Measurements from ENCODE around the gene KRTAP5-5. TPM values are rescaled to one million over a fixed set of nuclear protein-coding genes. Genes with fewer than 3 reads are reported as not detected.

KRTAP5-5 gene
- total and polyA plus RNA-seq, 2 experiments from 2014 or later, result not detected

- Histone ChIP-seq H3K9me2 (ENCODE audit: insufficient read depth) (no peaks in the 10 kb centered on the region), H3K4me1 (ENCODE audit: insufficient read depth) (no peaks in the 10 kb centered on the region), H2AFZ (no peak overlapping the region), H3K27ac (ENCODE audit: low read depth) (no peak overlapping the region), H3K79me2 (replicated peaks; ENCODE audit: insufficient read depth) (no peaks in the 10 kb centered on the region), H3K36me3 (ENCODE audit: insufficient read depth) (no peaks in the 10 kb centered on the region), H4K20me1 (replicated peaks; ENCODE audit: insufficient read depth) (no peaks in the 10 kb centered on the region), H3F3A (replicated peaks; ENCODE audit: low read depth) (no peaks in the 10 kb centered on the region), H3K27me3 (ENCODE audit: insufficient read depth) (no peaks in the 10 kb centered on the region), H3K4me3 (no peak overlapping the region), H3K4me2 (no peak overlapping the region)
- no peaks in the 10 kb centered on the region for H3K36me3 Mint-ChIP-seq (ENCODE audit: low read depth)
- H3K27me3 Mint-ChIP-seq (ENCODE audit: insufficient read depth, low read depth, poor library complexity), result peaks cover 8% of the 10 kb centered on the region
- H3K4me1 Mint-ChIP-seq, result peaks cover 5% of the 10 kb centered on the region; the same call in 2 of the 3 replicates
- no peak for ATAC-seq
- no peaks in the 10 kb centered on the region for H3K9me3 Mint-ChIP-seq
- no peak overlapping the region for H3K4me3 Mint-ChIP-seq
- no peak overlapping the region for H3K27ac Mint-ChIP-seq
- DNase-seq (ENCODE audit: low spot score), result no peak
- no peak for TF ChIP-seq EZH2 (IDR thresholded peaks at IDR 0.05; ENCODE audit: low read depth, unreplicated experiment)
- TF ChIP-seq JUNB (IDR thresholded peaks at IDR 0.05; ENCODE audit: unreplicated experiment), result no peak
- TF ChIP-seq NANOG (IDR thresholded peaks at IDR 0.05; ENCODE audit: borderline replicate concordance), result no peak
- no peak for TF ChIP-seq ZNF462 (CRISPR knock-in tag; IDR thresholded peaks at IDR 0.05)
- TF ChIP-seq ZNF114 (CRISPR knock-in tag; IDR thresholded peaks at IDR 0.05), result no peak
- no peak for TF ChIP-seq STAT1 (IDR thresholded peaks at IDR 0.05; ENCODE audit: unreplicated experiment)
- no peak for TF ChIP-seq REST (IDR thresholded peaks at IDR 0.05; ENCODE audit: unreplicated experiment)
- no peak for TF ChIP-seq CTCF (conservative IDR thresholded peaks at IDR 0.05; ENCODE audit: low read depth in 2 of 2)
- no peak for TF ChIP-seq ETS1 (IDR thresholded peaks at IDR 0.05)
- TF ChIP-seq POLR2AphosphoS5 (IDR thresholded peaks at IDR 0.05; ENCODE audit: low read depth), result no peak
- no peak for TF ChIP-seq CREB1 (CRISPR knock-in tag; IDR thresholded peaks at IDR 0.05; ENCODE audit: low read depth)
- no peak for TF ChIP-seq ZNF331 (CRISPR knock-in tag; IDR thresholded peaks at IDR 0.05; ENCODE audit: low read depth)
- no peak for TF ChIP-seq EZH2phosphoT487 (IDR thresholded peaks at IDR 0.05; ENCODE audit: unreplicated experiment)
These were observed 11.5 kb downstream of the KRTAP5-5 start for GRCh38 chr11:1641096-1641495.
